ENCODE measurements around the gene SLC41A1. TPM values are rescaled to one million over a fixed set of nuclear protein-coding genes. Genes with fewer than 3 reads are reported as not detected.

The SLC41A1 gene
- total and polyA plus RNA-seq, 2 donors (not counting 1 experiment from before 2014, with no cell fraction given): 15.8 to 24.2 TPM

- peaks cover 36% of the 10 kb centered on the region for H3K4me1 Mint-ChIP-seq
- no peak overlapping the region for H3K4me3 Mint-ChIP-seq
- no peak for TF ChIP-seq CTCF (IDR thresholded peaks at IDR 0.05)
- TF ChIP-seq EZH2 (IDR thresholded peaks at IDR 0.05; ENCODE audit: borderline replicate concordance, insufficient read depth, low read depth, low read length, poor library complexity, severe bottlenecking): no peak
- ATAC-seq (ENCODE audit: low read depth) (no peak), DNase-seq (no peak)
- H3K27ac Mint-ChIP-seq: no peak overlapping the region
- no peaks in the 10 kb centered on the region for H4K20me1 ChIP-seq (ENCODE audit: control insufficient read depth, insufficient read depth, low read length, poor library complexity, severe bottlenecking)
- intact Hi-C loops (cut with micrococcal nuclease): loop anchor here (5.0 to 10.0 kb wide), 2 partner anchors 33 to 645 kb away; partner anchors contain the start of gene RBBP5
- 98% methylated on average over 6 of the region's 8 CpGs for WGBS (ENCODE audit: insufficient coverage)
- H3K27ac ChIP-seq (ENCODE audit: low read length in 2 of 2): peak overlapping the region in 1 of 2 donors; percentile 96
- no peak overlapping the region for H3K9ac ChIP-seq (ENCODE audit: low read length)
- POLR2A ChIA-PET: no interaction called here
- H3K79me2 ChIP-seq (ENCODE audit: control insufficient read depth, insufficient read depth, low read length): peaks cover 17% of the 10 kb centered on the region
- CTCF ChIA-PET: no interaction called here
- peaks cover 31 to 33% of the 10 kb centered on the region in 2 donors for H3K4me1 ChIP-seq (ENCODE audit: control insufficient read depth in 2 of 2, insufficient read depth in 2 of 2, low read length in 2 of 2)
- no peaks in the 10 kb centered on the region for H3K27me3 ChIP-seq (replicated peaks in 1 of 4; ENCODE audit: control extremely low read depth in 1 of 4, control insufficient read depth in 3 of 4, insufficient read depth in 4 of 4, low read length in 3 of 4)
- H2AFZ ChIP-seq (ENCODE audit: insufficient read depth, low read depth, low read length, poor library complexity, severe bottlenecking): no peak overlapping the region
- no peak overlapping the region for H3K4me2 ChIP-seq (replicated peaks; ENCODE audit: low read depth, low read length, poor library complexity, severe bottlenecking)
- peaks cover 3 to 47% of the 10 kb centered on the region in 2 experiments for H3K36me3 ChIP-seq (replicated peaks in 1 of 2; ENCODE audit: control extremely low read depth in 1 of 2, control insufficient read depth in 1 of 2, extremely low read depth in 1 of 2, insufficient read depth in 2 of 2, low read length in 1 of 2)
- H3K27me3 Mint-ChIP-seq: no peaks in the 10 kb centered on the region
- no peak overlapping the region for H3K4me3 ChIP-seq (ENCODE audit: control extremely low read depth in 1 of 5, extremely low read depth in 1 of 5, insufficient read depth in 1 of 5, low read depth in 2 of 5, low read length in 4 of 5)
- H3K9me3 Mint-ChIP-seq (ENCODE audit: insufficient read depth): no peaks in the 10 kb centered on the region
- H3K9me3 ChIP-seq (ENCODE audit: control extremely low read depth in 1 of 3, control insufficient read depth in 2 of 3, insufficient read depth in 1 of 3, low read length in 2 of 3): peaks cover 0 to 6% (median 0%) of the 10 kb centered on the region in 3 donors
These were observed 43.2 kb downstream of the SLC41A1 start for GRCh38 chr1:205769641-205770365.

- H4K20me1 ChIP-seq (ENCODE audit: control insufficient read depth, insufficient read depth, low read length, poor library complexity, severe bottlenecking): no peaks in the 10 kb centered on the region
- no peak overlapping the region for H3K4me2 ChIP-seq (replicated peaks; ENCODE audit: low read depth, low read length, poor library complexity, severe bottlenecking)
- no peak overlapping the region for H2AFZ ChIP-seq (ENCODE audit: insufficient read depth, low read depth, low read length, poor library complexity, severe bottlenecking)
- peaks cover 0 to 6% (median 0%) of the 10 kb centered on the region in 3 donors for H3K9me3 ChIP-seq (ENCODE audit: control extremely low read depth in 1 of 3, control insufficient read depth in 2 of 3, insufficient read depth in 1 of 3, low read length in 2 of 3)
- intact Hi-C loops (cut with micrococcal nuclease): no loop called here
- H3K36me3 ChIP-seq (replicated peaks in 1 of 2; ENCODE audit: control extremely low read depth in 1 of 2, control insufficient read depth in 1 of 2, extremely low read depth in 1 of 2, insufficient read depth in 2 of 2, low read length in 1 of 2): peaks cover 2 to 40% of the 10 kb centered on the region in 2 experiments
- Mint-ChIP-seq H3K9me3 (ENCODE audit: insufficient read depth) (no peaks in the 10 kb centered on the region), H3K4me1 (peaks cover 14% of the 10 kb centered on the region), H3K4me3 (no peak overlapping the region), H3K27me3 (no peaks in the 10 kb centered on the region), H3K27ac (peak overlapping the region; percentile 10)
- DNase-seq: no peak
- H3K27ac ChIP-seq (ENCODE audit: low read length in 2 of 2): no peak overlapping the region
- H3K4me1 ChIP-seq (ENCODE audit: control insufficient read depth in 2 of 2, insufficient read depth in 2 of 2, low read length in 2 of 2): peaks cover 11% of the 10 kb centered on the region in 2 donors
- H3K9ac ChIP-seq (ENCODE audit: low read length): no peak overlapping the region
- ATAC-seq (ENCODE audit: low read depth): no peak
- no peak for TF ChIP-seq EZH2 (IDR thresholded peaks at IDR 0.05; ENCODE audit: borderline replicate concordance, insufficient read depth, low read depth, low read length, poor library complexity, severe bottlenecking)
- TF ChIP-seq CTCF (IDR thresholded peaks at IDR 0.05): no peak
- peaks cover 2% of the 10 kb centered on the region for H3K79me2 ChIP-seq (ENCODE audit: control insufficient read depth, insufficient read depth, low read length)
- ChIA-PET POLR2A (no interaction called here), CTCF (no interaction called here)
- no peaks in the 10 kb centered on the region for H3K27me3 ChIP-seq (replicated peaks in 1 of 4; ENCODE audit: control extremely low read depth in 1 of 4, control insufficient read depth in 3 of 4, insufficient read depth in 4 of 4, low read length in 3 of 4)
- no peak overlapping the region for H3K4me3 ChIP-seq (ENCODE audit: control extremely low read depth in 1 of 5, extremely low read depth in 1 of 5, insufficient read depth in 1 of 5, low read depth in 2 of 5, low read length in 4 of 5)
- no CpG with 5 or more reads among the region's 3 CpGs for WGBS (ENCODE audit: insufficient coverage)
These were observed 45.8 kb downstream of the SLC41A1 start for GRCh38 chr1:205767248-205767647.

Measured in B cell (primary cell).